Fibroblast of skin of abdomen (primary cell): ENCODE measurements around the gene DCLK1. TPM values are rescaled to one million over a fixed set of nuclear protein-coding genes. Genes with fewer than 3 reads are reported as not detected.
A peak's percentile ranks its signal among the peaks of the same experiment; 100 is the strongest.

Source experiments
- DNase-seq: peaks from one replicate; pipeline ENCODE4 v3.0.0-alpha.2; 2013
- polyA plus RNA-seq, 2 experiments: library from polyadenylated mRNA; unstranded; fragments of 120-200 nt; gene quantifications; one replicate each; pipeline ENCODE4 v1.2.1, GENCODE V29; 2013; ENCODE audit not compliant: insufficient read length in 2 of 2

Gene DCLK1
- 2.4 TPM for polyA plus RNA-seq (2013, experiment 1 of 2; ENCODE audit: insufficient read length)
- 2.2 TPM for polyA plus RNA-seq (2013, experiment 2 of 2; ENCODE audit: insufficient read length)

DNA sequence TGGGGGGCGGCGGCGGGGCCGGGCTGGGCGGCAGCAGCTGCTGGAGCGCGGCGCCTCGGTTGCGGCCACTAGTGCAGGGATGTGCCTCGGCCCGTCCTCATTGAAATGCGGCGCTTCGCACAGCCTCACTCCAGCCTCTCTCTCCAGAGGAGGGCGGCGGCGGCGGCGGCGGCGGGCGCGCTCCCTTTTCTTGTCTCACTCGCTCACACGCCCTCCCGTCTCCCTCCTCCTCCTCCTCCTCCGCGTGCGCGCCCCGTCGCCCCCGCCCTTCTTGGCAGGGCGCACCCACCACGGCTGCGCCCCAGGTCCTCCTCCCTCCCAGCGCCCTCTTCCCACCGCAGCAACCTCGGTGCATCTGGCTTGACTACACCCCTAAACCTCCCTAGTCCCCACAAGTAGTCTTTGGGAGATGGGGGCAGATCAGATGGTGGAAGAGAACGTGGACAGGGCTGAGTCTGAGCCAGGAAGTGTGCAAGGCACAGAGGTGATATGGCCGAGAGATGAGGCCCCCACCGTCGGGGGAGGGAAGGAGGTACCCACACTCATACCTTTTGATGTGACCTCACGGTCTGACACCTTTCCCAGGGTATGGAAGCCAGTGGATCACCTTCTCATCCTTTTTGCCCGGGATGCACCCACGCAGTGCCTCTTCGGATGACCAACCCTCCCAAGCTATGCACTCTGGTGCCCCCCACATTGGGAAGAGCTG is at the start of gene DCLK1:
DCLK1 (minus strand) TSS at position 161 of the 709 bp plus-strand sequence.
- DNase-seq, result peak; percentile 48

DNA sequence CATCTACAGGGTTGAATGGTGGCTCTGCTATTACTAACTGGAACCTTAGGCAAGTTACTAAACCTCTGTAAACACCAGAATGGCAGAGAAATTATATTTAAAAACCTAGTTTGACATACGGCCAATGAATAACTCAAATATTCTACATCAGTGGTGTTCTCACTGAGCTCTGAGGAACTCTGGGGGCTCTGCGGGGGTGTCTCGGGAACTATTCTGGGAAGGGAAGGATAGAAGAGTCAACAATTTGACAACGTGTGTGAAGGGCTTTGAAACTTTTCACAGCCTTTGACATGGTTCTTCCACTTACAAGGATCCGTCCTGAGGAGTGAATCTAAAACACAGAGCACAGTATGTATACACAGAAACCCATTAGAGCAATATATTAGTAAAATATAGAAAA is 44.4 kb upstream of the DCLK1 start:
- DNase-seq, result no peak

DNA sequence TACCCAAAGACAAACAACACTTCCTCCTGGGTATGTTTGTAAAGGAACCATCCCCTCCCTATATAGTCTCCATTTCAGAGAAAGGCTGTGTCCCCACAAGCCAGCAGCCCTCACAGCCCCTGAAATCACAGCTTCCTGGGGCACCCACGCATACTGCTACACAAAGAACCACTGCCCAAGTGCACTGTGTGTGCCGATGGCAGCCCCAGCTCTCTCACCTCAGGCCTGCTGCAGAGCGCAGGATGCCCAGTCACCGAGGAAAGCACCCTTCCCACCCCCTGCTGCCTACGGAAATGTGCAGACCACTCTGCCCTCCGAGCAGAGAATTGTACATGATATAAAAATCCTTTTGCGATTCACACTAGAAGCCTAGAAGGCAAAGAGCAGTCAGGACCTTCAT is 43.7 kb upstream of the DCLK1 start:
- no peak for DNase-seq

DNA sequence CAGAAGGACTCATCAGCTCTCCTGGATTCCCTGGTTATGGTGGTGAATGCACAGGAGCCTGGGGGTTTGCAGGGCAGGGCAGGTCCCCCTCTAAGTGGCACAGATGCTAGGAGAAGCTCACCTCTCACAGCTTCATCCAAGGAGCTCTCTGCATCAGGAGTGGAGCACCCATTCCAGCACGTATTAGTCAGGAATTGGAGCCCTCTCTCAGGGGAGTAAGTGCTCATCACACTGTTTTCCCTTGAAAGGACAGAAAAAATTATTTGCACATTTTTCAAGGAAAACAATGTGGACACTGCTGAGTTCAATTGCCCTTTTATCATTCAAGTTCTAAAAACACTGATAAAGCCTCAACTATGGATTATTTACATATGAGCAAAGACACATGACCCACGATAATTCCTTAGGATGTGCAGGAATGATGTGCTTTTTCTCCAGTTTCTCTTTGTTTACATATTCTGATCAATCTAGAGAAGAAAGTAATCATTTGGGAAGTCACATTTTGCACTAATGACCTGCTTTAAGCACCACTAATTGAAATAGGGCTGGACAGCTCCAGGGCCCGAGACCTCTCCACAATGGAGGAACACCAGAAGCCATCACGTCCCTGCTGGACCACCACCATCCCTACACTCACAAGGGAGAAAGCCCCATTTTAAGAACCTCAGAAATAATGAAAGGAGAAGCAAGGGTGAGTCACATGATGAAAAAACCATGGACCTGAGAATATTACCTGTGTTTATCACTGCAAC is 42.6 kb upstream of the DCLK1 start:
- no peak for DNase-seq

DNA sequence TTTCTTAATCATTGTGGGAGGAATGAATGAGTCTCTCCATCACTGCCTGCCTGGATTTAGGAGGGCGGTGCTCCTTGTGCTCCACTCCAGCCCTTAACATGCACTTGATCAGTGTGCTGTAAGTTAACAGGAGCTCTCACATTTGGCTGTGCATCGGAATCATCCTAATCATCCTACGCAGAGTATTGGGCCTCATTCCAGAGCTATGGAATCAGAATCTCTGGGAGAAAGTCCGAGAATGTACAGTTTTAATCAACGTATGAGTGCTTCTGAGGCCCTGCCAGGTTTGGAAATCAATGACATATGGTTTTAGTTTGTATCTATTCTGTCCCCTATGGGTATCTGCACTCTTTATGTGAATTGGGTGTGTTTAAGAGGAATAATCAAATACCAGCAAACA is 34.9 kb upstream of the DCLK1 start:
- peak; percentile 86 for DNase-seq

DNA sequence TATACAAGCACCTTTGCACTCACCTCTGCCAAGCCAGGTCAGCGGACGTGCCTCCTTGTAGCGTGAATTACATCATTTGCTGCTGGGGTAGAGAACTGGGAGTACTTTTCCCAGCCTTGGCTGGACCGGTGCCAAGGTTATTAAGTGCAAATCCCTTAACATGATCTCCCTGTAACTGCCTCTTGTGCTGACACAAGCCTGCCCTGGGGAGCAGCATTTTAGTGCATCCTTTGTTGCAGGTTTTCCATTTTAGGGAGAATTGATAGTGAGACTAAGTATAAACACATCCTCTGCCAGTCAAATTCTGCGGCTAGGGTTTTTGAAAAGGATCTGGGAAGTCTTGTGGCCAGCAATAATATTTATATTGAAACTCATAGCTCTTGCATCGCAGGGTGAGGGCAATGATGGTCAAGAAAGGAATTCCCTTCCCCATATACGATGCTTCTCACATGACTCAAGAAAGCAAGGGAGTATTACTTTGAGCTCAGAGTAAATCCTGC is 32.7 kb upstream of the DCLK1 start:
- peak; percentile 92 for DNase-seq

DNA sequence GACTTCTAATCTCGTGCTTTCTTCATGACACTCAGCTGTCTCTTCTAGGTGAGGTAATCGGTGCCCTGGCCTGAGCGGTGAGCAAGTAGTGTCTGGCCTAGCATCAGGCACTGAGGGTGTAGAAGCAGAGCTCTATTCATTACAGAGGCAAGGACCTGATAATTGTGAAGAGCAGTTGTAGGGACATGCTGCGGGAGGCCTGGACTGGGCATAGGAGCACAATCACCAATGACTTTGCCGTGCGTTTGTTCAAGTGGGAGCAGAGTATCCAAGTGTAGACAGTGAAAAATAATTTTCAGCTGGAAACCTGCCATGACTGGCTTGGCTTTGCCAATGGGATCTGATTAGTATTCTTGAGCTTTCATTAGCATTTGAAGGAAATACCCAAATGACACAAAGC is 32.1 kb upstream of the DCLK1 start:
- DNase-seq, result no peak

DNA sequence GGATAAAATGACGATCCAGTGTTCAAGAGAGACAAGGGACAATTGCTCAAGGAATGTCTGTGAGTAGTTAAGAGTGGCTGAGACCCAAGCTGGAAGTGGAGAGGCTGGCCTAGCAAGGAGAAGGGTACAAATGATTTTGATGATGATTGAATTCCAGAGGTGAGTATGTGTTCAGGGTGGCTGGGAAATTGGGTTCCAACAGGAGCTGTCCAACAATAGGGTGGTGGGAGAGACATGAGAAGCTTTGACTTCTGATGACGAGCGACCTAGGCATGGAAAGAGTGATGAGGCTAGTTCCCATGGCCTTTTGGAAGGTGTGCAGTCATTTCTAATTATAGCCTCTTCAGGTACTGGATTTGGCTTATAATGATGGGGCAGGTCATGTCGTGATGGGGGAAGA is 29.1 kb upstream of the DCLK1 start:
- no peak for DNase-seq

DNA sequence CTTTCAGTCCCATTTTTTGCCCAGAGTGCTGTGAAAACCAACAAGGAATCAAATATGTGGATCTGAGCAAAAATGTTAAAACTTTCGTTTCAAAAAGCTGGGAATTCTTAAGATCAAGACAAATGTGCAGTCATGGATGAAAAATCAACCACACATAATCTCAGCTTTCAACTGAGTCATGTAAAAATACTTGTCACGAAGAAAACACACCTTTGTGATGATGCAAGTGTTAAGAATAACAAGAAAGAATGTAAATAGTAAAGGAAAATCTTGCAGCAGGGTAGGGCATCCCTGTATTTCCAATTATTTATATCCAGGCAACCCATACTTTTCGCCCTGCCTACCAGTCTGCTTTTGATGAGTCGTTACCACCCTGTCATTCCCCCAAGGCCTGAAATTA is 27.4 kb upstream of the DCLK1 start:
- no peak for DNase-seq

DNA sequence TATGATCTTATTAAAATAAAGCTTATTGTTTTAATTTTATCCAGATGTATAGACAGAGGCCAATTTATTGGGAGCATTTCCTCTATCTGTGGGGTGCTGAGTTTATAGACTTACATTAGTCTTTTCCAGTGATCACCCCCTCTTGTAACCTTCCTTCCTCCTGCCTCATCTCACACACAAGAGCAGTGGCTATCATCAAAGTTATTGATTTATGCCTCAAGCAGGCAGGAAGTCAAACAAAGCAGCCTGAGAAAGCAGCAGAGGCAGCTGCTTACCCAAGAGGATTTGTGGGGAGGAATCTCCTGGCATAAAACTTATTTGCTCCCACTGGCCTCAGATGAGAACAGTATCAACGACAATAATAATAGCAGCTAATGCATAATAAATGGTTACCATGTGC is 26.3 kb upstream of the DCLK1 start:
- peak; percentile 60 for DNase-seq

DNA sequence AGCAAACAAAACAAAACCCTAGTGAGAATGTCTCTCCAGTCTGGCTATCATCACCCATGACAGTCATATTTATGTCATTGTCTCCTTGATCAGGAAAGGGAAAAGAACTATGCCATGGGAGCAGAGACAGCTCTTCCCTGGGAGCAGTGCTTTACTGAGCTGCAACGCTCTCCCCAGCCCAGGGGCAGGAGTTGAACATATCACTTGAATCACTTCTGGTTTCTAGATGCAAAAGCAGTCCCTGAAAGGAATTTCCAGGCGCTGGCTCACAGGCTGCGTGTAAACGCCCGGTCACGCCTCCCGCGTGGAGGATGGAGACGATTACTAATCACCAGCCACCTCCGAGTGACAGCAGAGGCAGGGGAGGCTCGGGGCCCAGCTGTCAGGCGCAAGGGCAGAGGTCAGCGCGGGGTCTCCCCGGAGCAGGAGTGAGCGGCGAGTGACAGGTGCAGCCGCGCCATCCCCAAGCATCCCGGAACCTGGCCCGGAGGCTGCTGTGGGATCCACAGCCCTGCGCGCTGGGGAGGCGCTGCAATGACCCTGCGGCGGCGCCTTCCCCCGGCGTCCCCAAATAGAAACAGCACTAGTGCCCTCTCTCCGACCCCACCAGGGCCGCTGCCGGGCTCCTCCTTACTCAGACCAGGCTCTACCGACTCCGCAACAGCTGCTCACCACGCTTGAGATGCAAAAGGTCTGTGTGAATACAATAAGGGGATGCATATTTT is 23.5 kb upstream of the DCLK1 start:
- no peak for DNase-seq

DNA sequence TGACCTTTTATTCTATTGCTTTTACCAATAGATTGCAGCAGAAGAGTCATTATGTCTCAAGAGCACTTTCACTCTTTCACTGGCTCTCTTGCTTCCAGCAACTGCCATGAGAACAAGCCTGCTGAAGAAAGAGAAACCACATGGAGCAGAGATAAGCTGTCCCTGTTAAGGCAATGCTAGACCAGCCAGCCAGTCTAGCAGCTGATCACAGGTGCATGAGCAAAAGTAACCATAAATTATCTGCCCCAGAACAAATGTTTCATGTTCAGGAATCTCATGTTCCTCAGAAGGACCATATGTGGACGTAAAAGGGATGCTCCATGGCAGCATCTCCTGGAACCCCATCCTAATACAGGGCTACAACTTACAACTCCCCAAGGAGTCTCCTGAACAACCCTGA is 20.4 kb upstream of the DCLK1 start:
- DNase-seq, result no peak

DNA sequence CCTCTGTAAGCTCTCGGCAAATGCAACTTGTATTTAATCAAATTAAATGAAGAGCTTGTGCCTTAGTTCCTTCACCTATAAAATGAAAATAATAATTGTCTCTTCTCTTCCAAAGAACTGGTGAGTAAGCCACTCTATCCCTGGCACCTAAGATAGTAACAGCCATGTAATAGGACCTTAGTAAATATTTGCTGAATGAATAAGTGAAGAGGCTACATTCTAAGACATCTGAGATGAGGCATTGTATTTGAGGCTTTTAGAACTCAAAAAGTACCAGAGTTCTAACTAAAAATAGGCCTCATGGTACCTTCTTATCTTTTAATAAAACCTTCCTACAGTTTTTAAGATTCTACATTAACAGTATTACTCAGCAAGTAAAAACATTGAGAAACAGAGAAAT is 17.3 kb upstream of the DCLK1 start:
- peak; percentile 40 for DNase-seq

DNA sequence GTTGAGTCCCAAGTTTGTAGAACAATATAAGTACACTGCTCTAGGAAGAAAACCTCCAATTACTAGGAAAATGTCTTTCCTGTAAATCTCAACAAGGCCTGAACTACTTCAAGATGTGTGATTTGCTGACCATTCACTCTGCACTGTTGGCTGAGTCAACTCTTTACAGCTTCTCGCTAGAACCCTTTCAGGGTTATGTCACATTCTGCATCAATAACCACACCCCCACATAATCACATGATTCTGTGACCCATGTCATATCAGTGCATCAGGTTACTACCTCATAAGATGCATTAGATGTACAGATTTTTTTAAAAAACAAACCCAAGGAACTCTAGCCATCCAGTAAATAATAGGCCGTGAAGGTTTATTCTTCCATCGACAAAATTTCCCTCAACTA is 16.1 kb upstream of the DCLK1 start:
- DNase-seq, result no peak

DNA sequence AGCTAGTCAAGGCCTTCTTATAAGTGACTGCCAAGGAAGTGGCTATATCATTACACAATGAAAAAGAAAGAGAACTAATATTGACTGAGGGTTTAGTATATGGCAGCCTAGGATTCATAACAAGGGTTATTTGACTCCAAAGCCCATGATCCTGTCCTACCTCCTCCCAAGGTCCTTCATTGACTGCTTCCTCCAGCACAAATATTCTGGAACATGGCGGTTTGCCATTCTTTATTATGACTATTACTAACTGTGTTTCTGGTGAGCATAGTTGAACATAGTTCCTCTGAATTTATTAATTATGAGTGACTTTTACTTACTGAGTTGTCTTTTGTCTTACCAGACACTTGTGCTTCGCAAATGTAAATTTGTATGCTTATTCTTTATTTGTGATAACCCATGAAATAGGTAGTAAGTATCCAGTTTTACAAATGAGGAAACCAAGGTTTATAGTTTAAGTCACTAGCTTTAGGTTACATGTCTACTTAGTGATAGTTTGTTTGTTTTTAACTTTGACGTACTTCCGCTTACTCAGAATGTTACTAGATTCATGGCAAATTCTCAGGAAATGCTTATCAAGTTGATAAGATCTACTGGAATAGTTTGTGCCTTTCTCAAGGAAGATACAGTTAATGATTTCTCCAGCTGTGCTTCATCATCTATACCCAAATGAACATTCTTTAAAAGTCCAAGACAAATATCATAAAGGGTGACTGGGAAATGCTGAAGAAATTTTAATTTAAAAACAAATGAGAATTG is 15.5 kb upstream of the DCLK1 start:
- DNase-seq, result no peak

DNA sequence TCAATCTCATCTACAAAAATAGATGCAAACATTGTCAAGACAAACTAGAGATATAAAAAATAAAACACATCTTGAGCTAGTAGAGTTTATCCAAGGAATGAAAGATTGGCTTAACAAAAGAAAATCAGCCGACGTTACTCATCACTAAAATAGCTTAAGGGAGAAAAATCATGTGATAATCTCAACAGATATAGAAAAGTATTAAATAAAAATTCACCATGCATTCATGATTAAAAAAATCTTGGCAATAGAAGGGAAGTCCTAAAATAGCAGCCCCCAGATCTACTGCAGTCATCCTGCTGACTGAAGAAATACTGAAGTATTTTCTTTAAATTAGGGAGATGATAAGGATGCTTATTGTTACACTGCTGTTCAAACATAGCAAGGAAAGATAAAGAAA is 12.6 kb upstream of the DCLK1 start:
- no peak for DNase-seq

DNA sequence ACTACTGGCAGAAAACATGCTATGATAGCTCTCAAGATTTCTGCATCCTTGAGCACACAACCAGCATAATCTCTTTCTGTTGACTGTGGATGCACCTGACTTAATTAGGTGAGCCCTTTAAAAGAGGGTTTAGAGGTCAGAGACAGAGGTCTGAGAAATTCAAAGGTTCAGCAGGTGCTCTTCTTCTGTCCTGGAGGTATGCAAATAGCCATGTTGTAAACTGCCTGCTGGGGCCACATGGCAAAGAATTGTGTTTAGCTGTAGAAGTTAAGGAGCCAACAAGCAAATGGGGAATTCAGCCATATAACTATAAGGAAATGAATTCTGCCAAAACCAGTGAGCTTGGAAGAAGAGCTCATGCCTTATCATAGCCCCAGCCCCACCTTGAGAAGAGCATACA is 11.6 kb upstream of the DCLK1 start:
- DNase-seq, result no peak

DNA sequence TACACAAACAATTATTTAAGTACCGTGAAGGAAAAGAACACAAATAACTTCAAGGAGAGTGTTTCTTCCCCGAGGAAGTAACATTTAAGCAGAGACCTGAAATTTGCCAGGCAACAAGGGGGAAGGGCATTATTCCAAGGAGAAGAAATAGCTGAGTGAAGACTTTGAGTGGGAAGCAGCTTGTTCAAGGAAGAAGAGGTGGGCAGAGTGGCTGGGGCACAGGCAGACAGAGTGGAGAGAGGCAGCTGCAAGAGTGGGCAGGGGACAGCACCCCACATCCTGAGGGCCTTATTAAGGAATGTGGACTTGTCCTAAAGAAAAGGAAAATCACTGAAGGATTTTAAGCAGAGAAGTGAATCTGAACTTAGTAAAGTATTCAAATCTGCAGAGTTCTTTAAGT is 4.7 kb upstream of the DCLK1 start:
- DNase-seq, result no peak

DNA sequence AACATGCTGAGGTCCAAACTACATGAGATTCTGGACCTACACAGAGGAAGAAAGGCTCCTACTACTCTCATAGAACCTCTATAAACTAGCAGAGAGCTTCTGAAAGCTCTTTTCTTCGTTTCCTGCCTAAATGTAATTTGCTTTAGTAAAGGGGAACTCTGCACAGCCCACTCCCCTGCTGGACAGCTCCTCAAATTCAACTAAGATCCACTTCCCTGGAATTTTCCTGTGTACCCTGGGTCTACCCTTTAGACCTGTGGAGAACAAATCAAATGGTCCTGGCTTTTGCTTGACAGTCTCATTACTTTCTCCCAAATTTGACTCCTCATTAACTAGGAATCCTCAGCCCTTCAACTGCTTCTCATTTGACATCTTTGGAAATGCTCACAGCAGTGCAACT is 3.5 kb upstream of the DCLK1 start:
- DNase-seq, result no peak

DNA sequence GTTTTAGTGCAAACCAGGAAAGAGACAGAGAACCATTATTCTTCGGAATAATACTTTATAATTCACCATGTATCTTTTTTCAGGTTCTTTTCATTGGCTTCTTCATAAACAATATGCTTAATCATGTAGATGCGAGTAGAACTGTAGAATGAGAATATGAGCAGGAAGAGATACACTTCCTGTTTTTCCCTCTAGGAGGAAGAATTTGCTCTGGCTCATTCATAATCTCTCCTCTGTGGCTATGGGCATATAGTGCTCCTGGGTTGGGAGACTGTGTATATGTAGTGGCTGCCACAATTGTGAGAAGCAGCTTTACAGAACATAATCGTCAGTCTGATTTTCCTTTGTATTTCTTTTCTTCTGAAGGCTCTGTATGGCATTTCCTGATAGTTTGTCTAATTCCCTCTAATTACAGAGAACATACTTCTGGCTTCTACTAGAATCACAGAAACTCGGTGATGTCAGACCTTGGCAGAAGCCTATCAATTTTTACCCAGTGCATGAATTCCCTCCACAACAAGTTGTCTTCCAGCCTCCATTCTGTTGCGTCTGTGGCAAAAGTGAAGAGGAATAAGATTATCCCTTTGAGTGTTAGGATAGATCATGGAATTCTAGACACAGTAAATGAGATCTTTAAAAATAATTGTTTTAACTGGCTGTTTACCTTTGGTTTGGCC is 2.9 kb upstream of the DCLK1 start:
- DNase-seq, result no peak

DNA sequence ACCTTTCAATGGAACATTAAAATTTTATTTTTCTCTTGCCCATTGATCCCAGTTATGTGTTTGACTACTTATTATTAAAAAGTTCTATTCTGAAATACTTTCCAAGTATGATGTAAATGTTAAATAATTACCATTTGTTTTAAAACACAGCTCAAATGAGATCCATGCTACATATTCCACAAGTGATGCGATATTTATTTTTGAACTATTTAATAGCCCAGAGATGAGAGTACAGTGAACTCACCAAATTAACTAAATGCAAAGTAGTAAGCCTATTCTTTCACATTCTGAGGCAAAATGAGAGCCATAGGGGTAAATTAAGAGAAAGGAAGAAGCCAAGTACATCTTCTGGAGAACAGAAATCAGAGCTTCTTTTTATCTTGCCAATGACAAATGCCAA is 1.2 kb upstream of the DCLK1 start:
- DNase-seq, result no peak

DNA sequence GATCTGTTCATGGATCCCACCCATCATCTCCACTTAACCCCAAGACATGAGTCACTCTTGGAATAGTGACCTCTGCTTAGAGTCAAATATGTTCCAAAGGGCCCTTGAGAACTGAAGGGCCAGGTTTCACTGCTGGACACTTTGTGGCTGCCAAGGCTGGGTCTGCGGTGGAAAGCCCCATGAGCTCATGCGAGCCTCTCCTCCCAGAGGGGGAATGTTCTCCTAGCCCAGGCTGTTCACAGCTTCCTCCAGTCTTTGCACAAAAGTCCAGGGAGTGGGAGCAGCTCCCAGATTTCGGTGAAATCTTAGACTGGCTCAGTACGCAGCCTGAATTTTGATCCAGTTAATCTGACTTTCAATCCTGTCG is 732 bp upstream of the DCLK1 start:
- peak; percentile 23 for DNase-seq
